ENCODE measurements around the gene GALM. TPM values are rescaled to one million over a fixed set of nuclear protein-coding genes. Genes with fewer than 3 reads are reported as not detected.

GALM gene
- total and polyA plus RNA-seq, 2 donors (not counting 3 experiments of a cell fraction or from before 2014, with no cell fraction given) = 4.8 to 6.1 TPM

DNA sequence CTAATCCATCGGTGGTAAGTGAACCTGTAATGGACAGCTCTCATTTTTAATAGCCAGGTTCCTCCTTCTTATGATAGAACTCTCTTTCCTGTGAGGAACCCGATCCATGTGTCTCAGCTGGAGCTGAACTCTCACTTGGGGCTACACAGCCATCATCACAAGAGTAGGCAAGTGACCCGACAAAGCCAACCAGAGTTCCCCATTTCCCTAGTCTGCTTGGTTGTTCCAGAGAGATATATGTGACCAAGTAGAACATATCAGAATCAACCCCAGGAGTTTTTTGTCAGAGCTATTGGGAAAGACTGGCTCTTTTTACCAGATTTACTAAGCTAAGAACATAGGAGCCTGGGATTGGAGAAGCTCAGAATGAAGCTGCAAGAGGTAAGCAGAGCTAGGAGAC is 48.6 kb upstream of the GALM start:
- dilution Hi-C loops (cut with MboI; ENCODE audit: extremely low pct_ligation_motif_present, low sequenced_read_pairs) = no loop called here
- intact Hi-C loops (cut with micrococcal nuclease) = no loop called here

More for the DNA sequence above, 48.6 kb upstream of the GALM start:
- H3K9me1 ChIP-seq (replicated peaks; ENCODE audit: control insufficient read depth, extremely low read depth, insufficient read depth, low read length) = no peaks in the 10 kb centered on the region
- peaks cover 1 to 5% of the 10 kb centered on the region in 2 experiments for H3K27me3 ChIP-seq (ENCODE audit: control insufficient read depth in 2 of 2, insufficient read depth in 2 of 2, low read length in 2 of 2)
- no peak overlapping the region for H3K4me3 ChIP-seq (replicated peaks in 1 of 3; ENCODE audit: insufficient read depth in 1 of 3, low read depth in 1 of 3, low read length in 3 of 3)
- ChIA-PET CTCF (interaction anchor here (1.0 to 1.6 kb wide), 2 partner anchors 14 to 36 kb away, joined by 5 to 8 read pairs; partner anchors contain the start of gene HNRNPLL), POLR2A (no interaction called here)
- FAIRE-seq (no peak), DNase-seq (ENCODE audit: low read depth, low spot score) (no peak)
- no peaks in the 10 kb centered on the region for H3K9me3 ChIP-seq (replicated peaks; ENCODE audit: control insufficient read depth, insufficient read depth, low read length)
- TF ChIP-seq EZH2 (IDR thresholded peaks at IDR 0.05; ENCODE audit: borderline replicate concordance, low read depth, low read length, severe bottlenecking) = no peak
- TF ChIP-seq JUN (IDR thresholded peaks at IDR 0.05; ENCODE audit: borderline replicate concordance, insufficient read depth, insufficient read length, low read depth) = no peak
- TF ChIP-seq FOS (IDR thresholded peaks at IDR 0.05; ENCODE audit: borderline replicate concordance, insufficient read depth, low read length) = no peak
- TF ChIP-seq POLR2A (IDR thresholded peaks at IDR 0.05; ENCODE audit: low read depth, low read length) = no peak
- TF ChIP-seq GATA2 (IDR thresholded peaks at IDR 0.05; ENCODE audit: insufficient read depth, insufficient read length, low read depth, low read length) = no peak
- TF ChIP-seq MYC (IDR thresholded peaks at IDR 0.05; ENCODE audit: low read depth, low read length) = no peak
- TF ChIP-seq, protein P1, sequence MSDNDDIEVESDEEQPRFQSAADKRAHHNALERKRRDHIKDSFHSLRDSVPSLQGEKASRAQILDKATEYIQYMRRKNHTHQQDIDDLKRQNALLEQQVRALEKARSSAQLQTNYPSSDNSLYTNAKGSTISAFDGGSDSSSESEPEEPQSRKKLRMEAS (IDR thresholded peaks at IDR 0.05; ENCODE audit: insufficient read depth, insufficient read length) = no peak
- TF ChIP-seq, protein P2, sequence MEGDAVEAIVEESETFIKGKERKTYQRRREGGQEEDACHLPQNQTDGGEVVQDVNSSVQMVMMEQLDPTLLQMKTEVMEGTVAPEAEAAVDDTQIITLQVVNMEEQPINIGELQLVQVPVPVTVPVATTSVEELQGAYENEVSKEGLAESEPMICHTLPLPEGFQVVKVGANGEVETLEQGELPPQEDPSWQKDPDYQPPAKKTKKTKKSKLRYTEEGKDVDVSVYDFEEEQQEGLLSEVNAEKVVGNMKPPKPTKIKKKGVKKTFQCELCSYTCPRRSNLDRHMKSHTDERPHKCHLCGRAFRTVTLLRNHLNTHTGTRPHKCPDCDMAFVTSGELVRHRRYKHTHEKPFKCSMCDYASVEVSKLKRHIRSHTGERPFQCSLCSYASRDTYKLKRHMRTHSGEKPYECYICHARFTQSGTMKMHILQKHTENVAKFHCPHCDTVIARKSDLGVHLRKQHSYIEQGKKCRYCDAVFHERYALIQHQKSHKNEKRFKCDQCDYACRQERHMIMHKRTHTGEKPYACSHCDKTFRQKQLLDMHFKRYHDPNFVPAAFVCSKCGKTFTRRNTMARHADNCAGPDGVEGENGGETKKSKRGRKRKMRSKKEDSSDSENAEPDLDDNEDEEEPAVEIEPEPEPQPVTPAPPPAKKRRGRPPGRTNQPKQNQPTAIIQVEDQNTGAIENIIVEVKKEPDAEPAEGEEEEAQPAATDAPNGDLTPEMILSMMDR (IDR thresholded peaks at IDR 0.05; ENCODE audit: extremely low read depth in 1 of 2, insufficient read depth in 1 of 2, low read depth in 1 of 2, low read length in 2 of 2) = no peak
- no peak for TF ChIP-seq POLR2AphosphoS5 (IDR thresholded peaks at IDR 0.05; ENCODE audit: insufficient read depth, low read depth, low read length)
- H3K4me1 ChIP-seq (ENCODE audit: control insufficient read depth, extremely low read depth, insufficient read depth, low read length) = no peaks in the 10 kb centered on the region
- no peak overlapping the region for H3K27ac ChIP-seq (ENCODE audit: insufficient read depth, low read depth, low read length)
- no peaks in the 10 kb centered on the region for H3K79me2 ChIP-seq (ENCODE audit: control insufficient read depth, insufficient read depth, low read length)
- H3K4me2 ChIP-seq (ENCODE audit: insufficient read depth, low read length) = no peak overlapping the region
- BruUV-seq (replicated peaks) = no TSS peak
- H3K36me3 ChIP-seq (ENCODE audit: control insufficient read depth in 2 of 2, extremely low read depth in 1 of 2, insufficient read depth in 2 of 2, low read length in 2 of 2) = no peaks in the 10 kb centered on the region
- no peaks in the 10 kb centered on the region for H4K20me1 ChIP-seq (replicated peaks; ENCODE audit: control insufficient read depth, extremely low read depth, insufficient read depth, low read length)
- H3K9ac ChIP-seq (replicated peaks; ENCODE audit: extremely low read depth, insufficient read depth, low read length) = no peak overlapping the region
- no peak overlapping the region for H2AFZ ChIP-seq (ENCODE audit: low read depth, low read length)

All from endothelial cell of umbilical vein (primary cell).